ENCODE results near the gene DPM3. TPM values are rescaled to one million over a fixed set of nuclear protein-coding genes. Genes with fewer than 3 reads are reported as not detected.

The DPM3 gene
- total and polyA plus RNA-seq, 2 of the 13 experiments (the other 11 are each of a cell fraction or from before 2014, with no cell fraction given), result 23.2 to 53.4 TPM

- no peak for TF ChIP-seq BCLAF1 (IDR thresholded peaks at IDR 0.05)
- TF ChIP-seq ETV5 (CRISPR knock-in tag; IDR thresholded peaks at IDR 0.05; ENCODE audit: borderline replicate concordance), result peak; percentile 48; the same call in 1 of the 2 replicates
- TF ChIP-seq HDAC1 (CRISPR knock-in tag; IDR thresholded peaks at IDR 0.05), result peak; percentile 84
- TF ChIP-seq PBX3 (CRISPR knock-in tag; IDR thresholded peaks at IDR 0.05; ENCODE audit: borderline replicate concordance), result no peak
- peak; percentile 87 for TF ChIP-seq KDM3A (CRISPR knock-in tag; IDR thresholded peaks at IDR 0.05; ENCODE audit: low read depth)
- peak; percentile 86 for TF ChIP-seq MED1 (CRISPR knock-in tag; IDR thresholded peaks at IDR 0.05)
- TF ChIP-seq PHF21A (CRISPR knock-in tag; IDR thresholded peaks at IDR 0.05), result peak; percentile 88
- TF ChIP-seq ZNF609 (CRISPR knock-in tag; IDR thresholded peaks at IDR 0.05; ENCODE audit: borderline replicate concordance), result no peak; the same call in 1 of the 2 replicates
- no peak for TF ChIP-seq NFYB (CRISPR knock-in tag; IDR thresholded peaks at IDR 0.05)
- TF ChIP-seq ARID5B (CRISPR knock-in tag; IDR thresholded peaks at IDR 0.05), result peak; percentile 82
- TF ChIP-seq ZIK1 (CRISPR knock-in tag; IDR thresholded peaks at IDR 0.05; ENCODE audit: borderline replicate concordance, low read depth), result no peak; the same call in 1 of the 2 replicates
- 0 out of 2 replicates have a peak, but pooled peaks have one; percentile 45 for TF ChIP-seq XBP1 (CRISPR knock-in tag; IDR thresholded peaks at IDR 0.05)
- no peak for TF ChIP-seq MIER2 (CRISPR knock-in tag; IDR thresholded peaks at IDR 0.05)
- TF ChIP-seq PITX1 (CRISPR knock-in tag; IDR thresholded peaks at IDR 0.05), result peak; percentile 90
- 0 out of 2 replicates have a peak, but pooled peaks have one; percentile 50 for TF ChIP-seq ZNF670 (CRISPR knock-in tag; IDR thresholded peaks at IDR 0.05; ENCODE audit: borderline replicate concordance)
Measured at GRCh38 chr1:155091071-155092051, 49.0 kb downstream of the DPM3 start (continued).
